ENCODE measurements around the gene UST.

GRCh38 chr6:148884461-148884860, 137.6 kb downstream of the UST start:
- TF ChIP-seq CTCF (IDR thresholded peaks at IDR 0.05 in 4 of 5, conservative IDR thresholded peaks at IDR 0.05 in 1 of 5) (no peak), POLR2A (IDR thresholded peaks at IDR 0.05) (no peak)

All from gastrocnemius medialis (tissue), 4 donors.